ENCODE results near the gene CXCL14. TPM values are rescaled to one million over a fixed set of nuclear protein-coding genes. Genes with fewer than 3 reads are reported as not detected.

The CXCL14 gene
- total and polyA plus RNA-seq, 2 experiments from 2014 or later, result 1.7 TPM; not detected in 1

DNA sequence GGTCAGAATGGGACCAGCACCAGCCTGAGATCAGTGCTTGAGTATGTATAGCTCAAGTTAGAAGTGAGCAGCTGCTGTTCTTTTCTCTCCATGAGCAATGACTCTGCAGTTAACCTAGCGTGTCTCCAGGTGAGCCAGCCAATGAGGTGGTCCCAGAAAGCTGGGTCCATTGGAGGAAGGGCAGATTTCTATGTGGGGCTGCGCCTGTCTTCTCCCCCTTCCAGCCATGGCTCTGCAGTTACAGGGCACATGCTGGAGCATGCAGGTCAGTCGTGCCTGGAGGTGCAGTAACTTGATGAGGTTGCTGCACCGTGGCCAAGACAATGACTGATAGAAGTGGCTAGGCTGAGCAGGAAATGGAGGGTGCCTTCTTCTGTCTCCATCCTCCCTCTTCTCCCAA, 29.6 kb upstream of the CXCL14 start (continued):
- TF ChIP-seq, protein P1, sequence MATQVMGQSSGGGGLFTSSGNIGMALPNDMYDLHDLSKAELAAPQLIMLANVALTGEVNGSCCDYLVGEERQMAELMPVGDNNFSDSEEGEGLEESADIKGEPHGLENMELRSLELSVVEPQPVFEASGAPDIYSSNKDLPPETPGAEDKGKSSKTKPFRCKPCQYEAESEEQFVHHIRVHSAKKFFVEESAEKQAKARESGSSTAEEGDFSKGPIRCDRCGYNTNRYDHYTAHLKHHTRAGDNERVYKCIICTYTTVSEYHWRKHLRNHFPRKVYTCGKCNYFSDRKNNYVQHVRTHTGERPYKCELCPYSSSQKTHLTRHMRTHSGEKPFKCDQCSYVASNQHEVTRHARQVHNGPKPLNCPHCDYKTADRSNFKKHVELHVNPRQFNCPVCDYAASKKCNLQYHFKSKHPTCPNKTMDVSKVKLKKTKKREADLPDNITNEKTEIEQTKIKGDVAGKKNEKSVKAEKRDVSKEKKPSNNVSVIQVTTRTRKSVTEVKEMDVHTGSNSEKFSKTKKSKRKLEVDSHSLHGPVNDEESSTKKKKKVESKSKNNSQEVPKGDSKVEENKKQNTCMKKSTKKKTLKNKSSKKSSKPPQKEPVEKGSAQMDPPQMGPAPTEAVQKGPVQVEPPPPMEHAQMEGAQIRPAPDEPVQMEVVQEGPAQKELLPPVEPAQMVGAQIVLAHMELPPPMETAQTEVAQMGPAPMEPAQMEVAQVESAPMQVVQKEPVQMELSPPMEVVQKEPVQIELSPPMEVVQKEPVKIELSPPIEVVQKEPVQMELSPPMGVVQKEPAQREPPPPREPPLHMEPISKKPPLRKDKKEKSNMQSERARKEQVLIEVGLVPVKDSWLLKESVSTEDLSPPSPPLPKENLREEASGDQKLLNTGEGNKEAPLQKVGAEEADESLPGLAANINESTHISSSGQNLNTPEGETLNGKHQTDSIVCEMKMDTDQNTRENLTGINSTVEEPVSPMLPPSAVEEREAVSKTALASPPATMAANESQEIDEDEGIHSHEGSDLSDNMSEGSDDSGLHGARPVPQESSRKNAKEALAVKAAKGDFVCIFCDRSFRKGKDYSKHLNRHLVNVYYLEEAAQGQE (IDR thresholded peaks at IDR 0.05; ENCODE audit: unreplicated experiment), result no peak

DNA sequence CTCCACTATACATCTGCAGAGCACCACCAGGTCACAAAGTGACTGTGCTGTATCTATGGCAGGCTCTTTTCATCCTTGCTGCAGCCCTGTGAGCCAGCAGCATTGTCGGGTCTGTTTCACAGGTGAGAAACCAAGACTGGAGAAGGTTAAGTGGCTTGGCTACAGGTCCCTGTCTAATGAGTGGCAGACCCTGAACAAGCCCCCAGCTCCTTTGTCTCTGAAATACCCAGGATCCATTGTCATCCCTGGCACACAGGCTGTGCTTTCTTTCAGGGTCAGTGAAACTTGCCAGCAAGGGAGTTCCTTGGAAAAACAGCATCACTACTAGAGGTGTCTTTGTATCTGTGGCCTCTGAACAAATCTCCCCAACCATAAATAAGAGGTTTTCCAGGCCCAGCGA, 27.6 kb upstream of the CXCL14 start:
- H3K4me1 Mint-ChIP-seq, result peaks cover 3% of the 10 kb centered on the region; the same call in 1 of the 3 replicates
- no peaks in the 10 kb centered on the region for H3K36me3 Mint-ChIP-seq (ENCODE audit: low read depth)
- no peaks in the 10 kb centered on the region for H3K9me3 Mint-ChIP-seq
- no peaks in the 10 kb centered on the region for H3K79me2 ChIP-seq (replicated peaks; ENCODE audit: insufficient read depth)
- peaks cover 2% of the 10 kb centered on the region for H3K27me3 Mint-ChIP-seq (ENCODE audit: insufficient read depth, low read depth, poor library complexity)
- H3K4me3 Mint-ChIP-seq, result no peak overlapping the region
- H3F3A ChIP-seq (replicated peaks; ENCODE audit: low read depth), result no peaks in the 10 kb centered on the region
- no peak overlapping the region for H2AFZ ChIP-seq
- TF ChIP-seq JUNB (IDR thresholded peaks at IDR 0.05; ENCODE audit: unreplicated experiment), result no peak
- TF ChIP-seq ETS1 (IDR thresholded peaks at IDR 0.05), result no peak
- TF ChIP-seq STAT1 (IDR thresholded peaks at IDR 0.05; ENCODE audit: unreplicated experiment), result no peak
- TF ChIP-seq EZH2 (IDR thresholded peaks at IDR 0.05; ENCODE audit: low read depth, unreplicated experiment), result no peak
- TF ChIP-seq, protein P1 (IDR thresholded peaks at IDR 0.05; ENCODE audit: unreplicated experiment), result no peak
- TF ChIP-seq POLR2AphosphoS5 (IDR thresholded peaks at IDR 0.05; ENCODE audit: low read depth), result no peak
- no peak for TF ChIP-seq NANOG (IDR thresholded peaks at IDR 0.05; ENCODE audit: borderline replicate concordance)
- no peak for TF ChIP-seq CREB1 (CRISPR knock-in tag; IDR thresholded peaks at IDR 0.05; ENCODE audit: low read depth)
- H3K27me3 ChIP-seq (ENCODE audit: insufficient read depth), result no peaks in the 10 kb centered on the region
- H3K4me3 ChIP-seq, result no peak overlapping the region
- H3K4me1 ChIP-seq (ENCODE audit: insufficient read depth), result no peaks in the 10 kb centered on the region
- no peak overlapping the region for H3K27ac Mint-ChIP-seq
- no peak overlapping the region for H3K27ac ChIP-seq (ENCODE audit: low read depth)
- H3K36me3 ChIP-seq (ENCODE audit: insufficient read depth), result no peaks in the 10 kb centered on the region
- no peak overlapping the region for H3K4me2 ChIP-seq
- H3K9me2 ChIP-seq (ENCODE audit: insufficient read depth), result 0 out of 2 replicates have a peak, but pooled peaks cover 6% of the 10 kb centered on the region
- ATAC-seq, result no peak
- DNase-seq (ENCODE audit: low spot score), result no peak
- no peaks in the 10 kb centered on the region for H4K20me1 ChIP-seq (replicated peaks; ENCODE audit: insufficient read depth)
